H1 (cell line): ENCODE measurements around the gene DYDC1. TPM values are rescaled to one million over a fixed set of nuclear protein-coding genes. Genes with fewer than 3 reads are reported as not detected.

Experiments used
- BACH1 ChIP-seq: IDR thresholded peaks from 2 replicates; pipeline ENCODE4 v1.6.1; 2012; ENCODE audit warnings: low read length, improper control_type of control experiment
- JUND ChIP-seq: IDR thresholded peaks from 2 replicates; pipeline ENCODE4 v1.6.1; 2011; ENCODE audit warnings: mild to moderate bottlenecking, improper control_type of control experiment, low read length
- SP4 ChIP-seq: IDR thresholded peaks from 2 replicates; pipeline ENCODE4 v1.6.1; 2012; ENCODE audit warnings: low read length, inconsistent platforms
- TBP ChIP-seq: IDR thresholded peaks from 2 replicates; pipeline ENCODE4 v1.6.1; 2011; ENCODE audit warnings: low read depth, low read length, improper control_type of control experiment
- polyA plus RNA-seq, 7 experiments: library from polyadenylated mRNA; depleted of rRNA in 3 of 7; stranded (reverse) in 5 of 7; unstranded in 2 of 7; fragments of >200 nt in 5 of 7; fragments of 200-250 nt in 2 of 7; gene quantifications; 1 replicate in 5 of 7; 2 replicates in 1 of 7; 4 replicates in 1 of 7; pipeline versions ENCODE4 v1.2.1 to v1.2.3, GENCODE V29; 2011 to 2013; ENCODE audit warnings: missing spikeins in 2 of 7, mixed read lengths in 2 of 7
- total RNA-seq: library from RNA; stranded (reverse); fragmentation: NEBNext Ultra II Directional; extraction: Animal tissue kit (Norgen Biotek cat#: 25700); gene quantifications from 2 replicates; pipeline ENCODE4 v1.2.1, GENCODE V29; 2021
- TF ChIP-seq, protein P1 (sequence below), 3 experiments: IDR thresholded peaks; 1 replicate in 2 of 3; 2 replicates in 1 of 3; pipeline versions ENCODE4 v1.5.1 to v1.6.1; 2011; ENCODE audit warnings: low read length in 3 of 3, mild to moderate bottlenecking in 3 of 3, inconsistent platforms in 2 of 3, low read depth in 1 of 3, moderate library complexity in 1 of 3; ENCODE audit not compliant: insufficient read depth in 1 of 3; ENCODE audit errors: control extremely low read depth in 1 of 3
- TF ChIP-seq, protein P2 (sequence below): fragments of 300-600 bp; sonication (generic); IDR thresholded peaks from 2 replicates; pipeline ENCODE4 v1.7.1; 2012; ENCODE audit warnings: low read length, moderate library complexity, mild to moderate bottlenecking, inconsistent platforms; ENCODE audit not compliant: insufficient replicate concordance
- TF ChIP-seq, protein P3 (sequence below): IDR thresholded peaks from 2 replicates; pipeline ENCODE4 v1.6.1; 2012; ENCODE audit warnings: inconsistent platforms

DYDC1 gene
- total and polyA plus RNA-seq, 2 of the 8 experiments (the other 6 are each of a cell fraction or from before 2014, with no cell fraction given) = not detected

DNA sequence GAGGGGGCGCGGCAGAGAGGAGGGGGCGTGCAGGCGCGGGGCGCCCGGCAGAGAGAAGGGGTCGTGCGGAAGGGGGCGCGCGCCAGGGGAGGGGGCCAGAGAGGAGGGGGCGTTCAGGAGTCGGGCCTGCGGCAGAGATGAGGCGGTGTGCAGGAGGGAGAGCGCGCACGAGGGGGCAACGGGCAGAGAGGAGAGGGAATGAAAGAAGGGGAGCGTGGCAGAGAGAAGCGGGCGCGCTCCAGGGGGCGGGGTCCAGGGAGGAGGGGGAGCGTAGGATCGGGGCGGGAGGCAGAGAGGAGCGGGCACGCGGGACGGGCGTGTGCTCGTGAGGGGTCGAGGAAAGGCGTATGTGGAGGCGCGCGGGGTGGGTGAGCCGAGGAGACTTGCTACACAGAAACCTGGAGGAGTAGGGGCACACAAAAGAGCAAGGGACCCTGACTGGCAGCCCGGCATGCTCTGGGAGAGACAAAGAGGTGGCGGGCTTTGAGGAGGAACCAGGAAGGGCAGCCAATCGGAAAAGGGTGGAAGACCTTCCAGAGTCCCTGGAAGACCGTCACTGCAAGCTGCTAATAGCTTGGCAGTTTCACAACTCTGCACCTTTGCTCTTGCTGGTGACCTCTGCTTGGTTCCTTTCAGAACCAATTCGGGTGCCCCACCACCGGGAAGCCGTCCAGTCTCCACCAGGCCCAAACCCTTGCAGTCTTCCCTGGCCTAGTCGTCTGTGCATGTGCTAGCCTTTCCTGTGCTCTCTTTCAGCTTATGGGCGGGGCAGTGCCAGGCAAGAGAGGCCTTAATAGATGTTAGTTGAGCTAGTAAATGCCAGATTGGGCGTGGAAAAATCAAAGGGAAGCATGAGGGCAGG lies 665 bp upstream of the DYDC1 start (continued):
- TF ChIP-seq, protein P1, sequence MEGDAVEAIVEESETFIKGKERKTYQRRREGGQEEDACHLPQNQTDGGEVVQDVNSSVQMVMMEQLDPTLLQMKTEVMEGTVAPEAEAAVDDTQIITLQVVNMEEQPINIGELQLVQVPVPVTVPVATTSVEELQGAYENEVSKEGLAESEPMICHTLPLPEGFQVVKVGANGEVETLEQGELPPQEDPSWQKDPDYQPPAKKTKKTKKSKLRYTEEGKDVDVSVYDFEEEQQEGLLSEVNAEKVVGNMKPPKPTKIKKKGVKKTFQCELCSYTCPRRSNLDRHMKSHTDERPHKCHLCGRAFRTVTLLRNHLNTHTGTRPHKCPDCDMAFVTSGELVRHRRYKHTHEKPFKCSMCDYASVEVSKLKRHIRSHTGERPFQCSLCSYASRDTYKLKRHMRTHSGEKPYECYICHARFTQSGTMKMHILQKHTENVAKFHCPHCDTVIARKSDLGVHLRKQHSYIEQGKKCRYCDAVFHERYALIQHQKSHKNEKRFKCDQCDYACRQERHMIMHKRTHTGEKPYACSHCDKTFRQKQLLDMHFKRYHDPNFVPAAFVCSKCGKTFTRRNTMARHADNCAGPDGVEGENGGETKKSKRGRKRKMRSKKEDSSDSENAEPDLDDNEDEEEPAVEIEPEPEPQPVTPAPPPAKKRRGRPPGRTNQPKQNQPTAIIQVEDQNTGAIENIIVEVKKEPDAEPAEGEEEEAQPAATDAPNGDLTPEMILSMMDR (IDR thresholded peaks at IDR 0.05; ENCODE audit: control extremely low read depth in 1 of 3, insufficient read depth in 1 of 3, low read depth in 1 of 3, low read length in 3 of 3) = no peak
- TF ChIP-seq BACH1 = no peak
- TF ChIP-seq TBP = peak; percentile 45; the same call in 1 of the 2 replicates
- TF ChIP-seq JUND = no peak
- TF ChIP-seq SP4 = no peak
- TF ChIP-seq, protein P2, sequence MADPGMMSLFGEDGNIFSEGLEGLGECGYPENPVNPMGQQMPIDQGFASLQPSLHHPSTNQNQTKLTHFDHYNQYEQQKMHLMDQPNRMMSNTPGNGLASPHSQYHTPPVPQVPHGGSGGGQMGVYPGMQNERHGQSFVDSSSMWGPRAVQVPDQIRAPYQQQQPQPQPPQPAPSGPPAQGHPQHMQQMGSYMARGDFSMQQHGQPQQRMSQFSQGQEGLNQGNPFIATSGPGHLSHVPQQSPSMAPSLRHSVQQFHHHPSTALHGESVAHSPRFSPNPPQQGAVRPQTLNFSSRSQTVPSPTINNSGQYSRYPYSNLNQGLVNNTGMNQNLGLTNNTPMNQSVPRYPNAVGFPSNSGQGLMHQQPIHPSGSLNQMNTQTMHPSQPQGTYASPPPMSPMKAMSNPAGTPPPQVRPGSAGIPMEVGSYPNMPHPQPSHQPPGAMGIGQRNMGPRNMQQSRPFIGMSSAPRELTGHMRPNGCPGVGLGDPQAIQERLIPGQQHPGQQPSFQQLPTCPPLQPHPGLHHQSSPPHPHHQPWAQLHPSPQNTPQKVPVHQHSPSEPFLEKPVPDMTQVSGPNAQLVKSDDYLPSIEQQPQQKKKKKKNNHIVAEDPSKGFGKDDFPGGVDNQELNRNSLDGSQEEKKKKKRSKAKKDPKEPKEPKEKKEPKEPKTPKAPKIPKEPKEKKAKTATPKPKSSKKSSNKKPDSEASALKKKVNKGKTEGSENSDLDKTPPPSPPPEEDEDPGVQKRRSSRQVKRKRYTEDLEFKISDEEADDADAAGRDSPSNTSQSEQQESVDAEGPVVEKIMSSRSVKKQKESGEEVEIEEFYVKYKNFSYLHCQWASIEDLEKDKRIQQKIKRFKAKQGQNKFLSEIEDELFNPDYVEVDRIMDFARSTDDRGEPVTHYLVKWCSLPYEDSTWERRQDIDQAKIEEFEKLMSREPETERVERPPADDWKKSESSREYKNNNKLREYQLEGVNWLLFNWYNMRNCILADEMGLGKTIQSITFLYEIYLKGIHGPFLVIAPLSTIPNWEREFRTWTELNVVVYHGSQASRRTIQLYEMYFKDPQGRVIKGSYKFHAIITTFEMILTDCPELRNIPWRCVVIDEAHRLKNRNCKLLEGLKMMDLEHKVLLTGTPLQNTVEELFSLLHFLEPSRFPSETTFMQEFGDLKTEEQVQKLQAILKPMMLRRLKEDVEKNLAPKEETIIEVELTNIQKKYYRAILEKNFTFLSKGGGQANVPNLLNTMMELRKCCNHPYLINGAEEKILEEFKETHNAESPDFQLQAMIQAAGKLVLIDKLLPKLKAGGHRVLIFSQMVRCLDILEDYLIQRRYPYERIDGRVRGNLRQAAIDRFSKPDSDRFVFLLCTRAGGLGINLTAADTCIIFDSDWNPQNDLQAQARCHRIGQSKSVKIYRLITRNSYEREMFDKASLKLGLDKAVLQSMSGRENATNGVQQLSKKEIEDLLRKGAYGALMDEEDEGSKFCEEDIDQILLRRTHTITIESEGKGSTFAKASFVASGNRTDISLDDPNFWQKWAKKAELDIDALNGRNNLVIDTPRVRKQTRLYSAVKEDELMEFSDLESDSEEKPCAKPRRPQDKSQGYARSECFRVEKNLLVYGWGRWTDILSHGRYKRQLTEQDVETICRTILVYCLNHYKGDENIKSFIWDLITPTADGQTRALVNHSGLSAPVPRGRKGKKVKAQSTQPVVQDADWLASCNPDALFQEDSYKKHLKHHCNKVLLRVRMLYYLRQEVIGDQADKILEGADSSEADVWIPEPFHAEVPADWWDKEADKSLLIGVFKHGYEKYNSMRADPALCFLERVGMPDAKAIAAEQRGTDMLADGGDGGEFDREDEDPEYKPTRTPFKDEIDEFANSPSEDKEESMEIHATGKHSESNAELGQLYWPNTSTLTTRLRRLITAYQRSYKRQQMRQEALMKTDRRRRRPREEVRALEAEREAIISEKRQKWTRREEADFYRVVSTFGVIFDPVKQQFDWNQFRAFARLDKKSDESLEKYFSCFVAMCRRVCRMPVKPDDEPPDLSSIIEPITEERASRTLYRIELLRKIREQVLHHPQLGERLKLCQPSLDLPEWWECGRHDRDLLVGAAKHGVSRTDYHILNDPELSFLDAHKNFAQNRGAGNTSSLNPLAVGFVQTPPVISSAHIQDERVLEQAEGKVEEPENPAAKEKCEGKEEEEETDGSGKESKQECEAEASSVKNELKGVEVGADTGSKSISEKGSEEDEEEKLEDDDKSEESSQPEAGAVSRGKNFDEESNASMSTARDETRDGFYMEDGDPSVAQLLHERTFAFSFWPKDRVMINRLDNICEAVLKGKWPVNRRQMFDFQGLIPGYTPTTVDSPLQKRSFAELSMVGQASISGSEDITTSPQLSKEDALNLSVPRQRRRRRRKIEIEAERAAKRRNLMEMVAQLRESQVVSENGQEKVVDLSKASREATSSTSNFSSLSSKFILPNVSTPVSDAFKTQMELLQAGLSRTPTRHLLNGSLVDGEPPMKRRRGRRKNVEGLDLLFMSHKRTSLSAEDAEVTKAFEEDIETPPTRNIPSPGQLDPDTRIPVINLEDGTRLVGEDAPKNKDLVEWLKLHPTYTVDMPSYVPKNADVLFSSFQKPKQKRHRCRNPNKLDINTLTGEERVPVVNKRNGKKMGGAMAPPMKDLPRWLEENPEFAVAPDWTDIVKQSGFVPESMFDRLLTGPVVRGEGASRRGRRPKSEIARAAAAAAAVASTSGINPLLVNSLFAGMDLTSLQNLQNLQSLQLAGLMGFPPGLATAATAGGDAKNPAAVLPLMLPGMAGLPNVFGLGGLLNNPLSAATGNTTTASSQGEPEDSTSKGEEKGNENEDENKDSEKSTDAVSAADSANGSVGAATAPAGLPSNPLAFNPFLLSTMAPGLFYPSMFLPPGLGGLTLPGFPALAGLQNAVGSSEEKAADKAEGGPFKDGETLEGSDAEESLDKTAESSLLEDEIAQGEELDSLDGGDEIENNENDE = no peak
- TF ChIP-seq, protein P3, sequence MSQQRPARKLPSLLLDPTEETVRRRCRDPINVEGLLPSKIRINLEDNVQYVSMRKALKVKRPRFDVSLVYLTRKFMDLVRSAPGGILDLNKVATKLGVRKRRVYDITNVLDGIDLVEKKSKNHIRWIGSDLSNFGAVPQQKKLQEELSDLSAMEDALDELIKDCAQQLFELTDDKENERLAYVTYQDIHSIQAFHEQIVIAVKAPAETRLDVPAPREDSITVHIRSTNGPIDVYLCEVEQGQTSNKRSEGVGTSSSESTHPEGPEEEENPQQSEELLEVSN = peak; percentile 83
